GM23338 (cell line): ENCODE measurements around the gene STK32C. TPM values are rescaled to one million over a fixed set of nuclear protein-coding genes. Genes with fewer than 3 reads are reported as not detected.

Experiments
- ATAC-seq: fragments of 200-7000 bp; cut with Tn5 transposase; 3 replicates; pipeline ENCODE4 v1.9.1; 2020
- DNase-seq: peaks from one replicate; pipeline ENCODE4 v3.0.0-alpha.2; 2015; ENCODE audit warnings: low spot score
- H2AFZ ChIP-seq: fragments of 200-600 bp; sonication (generic); 2 replicates; pipeline ENCODE4 v1.8.0; 2016; ENCODE audit warnings: antibody characterized with exemption, mild to moderate bottlenecking, moderate library complexity
- H3F3A ChIP-seq: fragments of 200-600 bp; sonication (generic); replicated peaks from 2 replicates; pipeline ENCODE4 v1.8.0; 2017; ENCODE audit warnings: antibody characterized with exemption, mixed run types, low read depth
- H3K27ac ChIP-seq: fragments of 200-600 bp; sonication (generic); 2 replicates; pipeline ENCODE4 v1.6.1; 2016; ENCODE audit warnings: low read depth
- H3K27me3 ChIP-seq: fragments of 200-600 bp; sonication (generic); 2 replicates; pipeline ENCODE4 v1.8.0; 2016; ENCODE audit warnings: mild to moderate bottlenecking, mixed run types, moderate library complexity; ENCODE audit not compliant: insufficient read depth
- H3K36me3 ChIP-seq: fragments of 200-600 bp; sonication (generic); 2 replicates; pipeline ENCODE4 v1.8.0; 2016; ENCODE audit warnings: mild to moderate bottlenecking; ENCODE audit not compliant: insufficient read depth
- H3K4me1 ChIP-seq: fragments of 200-600 bp; sonication (generic); 2 replicates; pipeline ENCODE4 v1.8.0; 2016; ENCODE audit warnings: mild to moderate bottlenecking, moderate library complexity; ENCODE audit not compliant: insufficient read depth
- H3K4me2 ChIP-seq: fragments of 200-600 bp; sonication (generic); 2 replicates; pipeline ENCODE4 v1.7.1; 2017; ENCODE audit warnings: mixed run types
- H3K4me3 ChIP-seq: fragments of 200-600 bp; sonication (generic); 2 replicates; pipeline ENCODE4 v1.6.1; 2016; ENCODE audit warnings: mixed run types
- H3K79me2 ChIP-seq: fragments of 200-600 bp; sonication (generic); replicated peaks from 2 replicates; pipeline ENCODE4 v1.8.0; 2017; ENCODE audit warnings: mild to moderate bottlenecking; ENCODE audit not compliant: insufficient read depth
- H3K9me2 ChIP-seq: fragments of 200-600 bp; sonication (generic); 2 replicates; pipeline ENCODE4 v1.8.0; 2017; ENCODE audit not compliant: insufficient read depth
- H4K20me1 ChIP-seq: fragments of 200-600 bp; sonication (generic); replicated peaks from 2 replicates; pipeline ENCODE4 v1.8.0; 2017; ENCODE audit warnings: mild to moderate bottlenecking; ENCODE audit not compliant: insufficient read depth
- H3K27ac Mint-ChIP-seq: 2 replicates; pipeline ENCODE4 v1.8.0; 2020; ENCODE audit warnings: inconsistent platforms, mild to moderate bottlenecking, moderate library complexity, mixed read lengths
- H3K27me3 Mint-ChIP-seq: 3 replicates; pipeline ENCODE4 v1.8.0; 2022; ENCODE audit warnings: low read depth, mild to moderate bottlenecking, moderate library complexity, mixed read lengths, inconsistent platforms; ENCODE audit not compliant: insufficient read depth, poor library complexity
- H3K36me3 Mint-ChIP-seq: 3 replicates; pipeline ENCODE4 v1.8.0; 2021; ENCODE audit warnings: low read depth, mild to moderate bottlenecking, inconsistent platforms, moderate library complexity, mixed read lengths
- H3K4me1 Mint-ChIP-seq: 3 replicates; pipeline ENCODE4 v1.8.0; 2020; ENCODE audit warnings: mild to moderate bottlenecking, inconsistent platforms, mixed read lengths
- H3K4me3 Mint-ChIP-seq: 3 replicates; pipeline ENCODE4 v1.8.0; 2021; ENCODE audit warnings: moderate library complexity, mild to moderate bottlenecking, inconsistent platforms, mixed read lengths
- H3K9me3 Mint-ChIP-seq: 3 replicates; pipeline ENCODE4 v1.8.0; 2020; ENCODE audit warnings: moderate library complexity, mild to moderate bottlenecking, inconsistent platforms, mixed read lengths
- CREB1 ChIP-seq: fragments of 250-450 bp; sonication (Bioruptor Pico); IDR thresholded peaks from 2 replicates; pipeline ENCODE4 v1.5.0; 2020; ENCODE audit warnings: low read depth, mild to moderate bottlenecking, moderate library complexity
- EZH2 ChIP-seq: fragments of 200-600 bp; sonication (generic); IDR thresholded peaks from one replicate; pipeline ENCODE4 v1.8.0; 2017; ENCODE audit warnings: antibody characterized with exemption, mild to moderate bottlenecking, low read depth; ENCODE audit not compliant: unreplicated experiment
- EZH2phosphoT487 ChIP-seq: fragments of 200-600 bp; sonication (generic); IDR thresholded peaks from one replicate; pipeline ENCODE4 v1.8.1; 2018; ENCODE audit warnings: antibody characterized with exemption; ENCODE audit not compliant: unreplicated experiment
- NANOG ChIP-seq: IDR thresholded peaks from 2 replicates; pipeline ENCODE4 v1.6.1; 2016; ENCODE audit warnings: antibody characterized with exemption, borderline replicate concordance
- POLR2AphosphoS5 ChIP-seq: IDR thresholded peaks from 2 replicates; pipeline ENCODE4 v1.6.1; 2016; ENCODE audit warnings: antibody characterized with exemption, low read depth
- ZNF114 ChIP-seq: fragments of 250-450 bp; sonication (Bioruptor Pico); IDR thresholded peaks from 2 replicates; pipeline ENCODE4 v1.5.0; 2020; ENCODE audit warnings: mild to moderate bottlenecking, moderate library complexity
- ZNF331 ChIP-seq: fragments of 250-450 bp; sonication (Bioruptor Pico); IDR thresholded peaks from 2 replicates; pipeline ENCODE4 v1.5.0; 2020; ENCODE audit warnings: low read depth, mild to moderate bottlenecking, moderate library complexity
- polyA plus RNA-seq: library from polyadenylated mRNA; unstranded; fragments of >200 nt; fragmentation: Nextera tagmentation; extraction: Ambion mirVana; gene quantifications from 2 replicates; pipeline ENCODE4 v1.2.1, GENCODE V29; 2016
- total RNA-seq: library from RNA; depleted of rRNA; stranded (reverse); fragments of >200 nt; shearing (Covaris generic); gene quantifications from 2 replicates; pipeline ENCODE4 v1.2.3, GENCODE V29; 2014
- TF ChIP-seq, protein P1 (sequence below): fragments of 250-450 bp; sonication (Bioruptor Pico); IDR thresholded peaks from 2 replicates; pipeline ENCODE4 v1.5.0; 2020; ENCODE audit warnings: mild to moderate bottlenecking, moderate library complexity
- TF ChIP-seq, protein P2 (sequence below), 2 experiments: fragments of 200-600 bp in 1 of 2; sonication (generic) in 1 of 2; conservative IDR thresholded peaks; 2 replicates each; pipeline versions ENCODE4 v1.5.1 to v1.6.1; 2016 to 2017; ENCODE audit warnings: antibody characterized with exemption in 2 of 2, low read depth in 2 of 2, mild to moderate bottlenecking in 2 of 2, moderate library complexity in 1 of 2

The STK32C gene
- total and polyA plus RNA-seq, 2 experiments from 2014 or later = 10.2 to 20.5 TPM

DNA sequence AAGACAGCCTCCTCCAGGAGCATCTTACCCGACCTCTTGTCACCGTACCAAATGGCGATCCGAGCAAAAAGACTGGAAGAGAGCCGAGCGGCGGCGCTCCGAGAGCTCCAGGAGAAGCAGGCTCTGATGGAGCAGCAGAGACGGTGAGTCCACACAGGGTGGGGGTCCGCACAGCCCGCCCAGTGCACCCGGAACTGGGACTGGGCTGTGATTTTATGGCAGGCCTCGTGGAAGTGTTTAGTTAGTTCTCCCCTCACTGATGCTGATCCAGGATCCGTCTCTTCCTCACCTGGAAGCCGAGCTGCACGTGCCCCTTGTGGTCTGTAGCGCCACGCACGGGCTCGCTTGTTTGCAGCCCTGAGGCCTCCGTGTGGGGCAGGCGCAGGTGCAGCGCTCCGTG is 43.9 kb upstream of the STK32C start (continued):
- TF ChIP-seq POLR2AphosphoS5 (no peak), EZH2 (no peak), EZH2phosphoT487 (no peak), CREB1 (no peak), NANOG (no peak)
- TF ChIP-seq, protein P1, sequence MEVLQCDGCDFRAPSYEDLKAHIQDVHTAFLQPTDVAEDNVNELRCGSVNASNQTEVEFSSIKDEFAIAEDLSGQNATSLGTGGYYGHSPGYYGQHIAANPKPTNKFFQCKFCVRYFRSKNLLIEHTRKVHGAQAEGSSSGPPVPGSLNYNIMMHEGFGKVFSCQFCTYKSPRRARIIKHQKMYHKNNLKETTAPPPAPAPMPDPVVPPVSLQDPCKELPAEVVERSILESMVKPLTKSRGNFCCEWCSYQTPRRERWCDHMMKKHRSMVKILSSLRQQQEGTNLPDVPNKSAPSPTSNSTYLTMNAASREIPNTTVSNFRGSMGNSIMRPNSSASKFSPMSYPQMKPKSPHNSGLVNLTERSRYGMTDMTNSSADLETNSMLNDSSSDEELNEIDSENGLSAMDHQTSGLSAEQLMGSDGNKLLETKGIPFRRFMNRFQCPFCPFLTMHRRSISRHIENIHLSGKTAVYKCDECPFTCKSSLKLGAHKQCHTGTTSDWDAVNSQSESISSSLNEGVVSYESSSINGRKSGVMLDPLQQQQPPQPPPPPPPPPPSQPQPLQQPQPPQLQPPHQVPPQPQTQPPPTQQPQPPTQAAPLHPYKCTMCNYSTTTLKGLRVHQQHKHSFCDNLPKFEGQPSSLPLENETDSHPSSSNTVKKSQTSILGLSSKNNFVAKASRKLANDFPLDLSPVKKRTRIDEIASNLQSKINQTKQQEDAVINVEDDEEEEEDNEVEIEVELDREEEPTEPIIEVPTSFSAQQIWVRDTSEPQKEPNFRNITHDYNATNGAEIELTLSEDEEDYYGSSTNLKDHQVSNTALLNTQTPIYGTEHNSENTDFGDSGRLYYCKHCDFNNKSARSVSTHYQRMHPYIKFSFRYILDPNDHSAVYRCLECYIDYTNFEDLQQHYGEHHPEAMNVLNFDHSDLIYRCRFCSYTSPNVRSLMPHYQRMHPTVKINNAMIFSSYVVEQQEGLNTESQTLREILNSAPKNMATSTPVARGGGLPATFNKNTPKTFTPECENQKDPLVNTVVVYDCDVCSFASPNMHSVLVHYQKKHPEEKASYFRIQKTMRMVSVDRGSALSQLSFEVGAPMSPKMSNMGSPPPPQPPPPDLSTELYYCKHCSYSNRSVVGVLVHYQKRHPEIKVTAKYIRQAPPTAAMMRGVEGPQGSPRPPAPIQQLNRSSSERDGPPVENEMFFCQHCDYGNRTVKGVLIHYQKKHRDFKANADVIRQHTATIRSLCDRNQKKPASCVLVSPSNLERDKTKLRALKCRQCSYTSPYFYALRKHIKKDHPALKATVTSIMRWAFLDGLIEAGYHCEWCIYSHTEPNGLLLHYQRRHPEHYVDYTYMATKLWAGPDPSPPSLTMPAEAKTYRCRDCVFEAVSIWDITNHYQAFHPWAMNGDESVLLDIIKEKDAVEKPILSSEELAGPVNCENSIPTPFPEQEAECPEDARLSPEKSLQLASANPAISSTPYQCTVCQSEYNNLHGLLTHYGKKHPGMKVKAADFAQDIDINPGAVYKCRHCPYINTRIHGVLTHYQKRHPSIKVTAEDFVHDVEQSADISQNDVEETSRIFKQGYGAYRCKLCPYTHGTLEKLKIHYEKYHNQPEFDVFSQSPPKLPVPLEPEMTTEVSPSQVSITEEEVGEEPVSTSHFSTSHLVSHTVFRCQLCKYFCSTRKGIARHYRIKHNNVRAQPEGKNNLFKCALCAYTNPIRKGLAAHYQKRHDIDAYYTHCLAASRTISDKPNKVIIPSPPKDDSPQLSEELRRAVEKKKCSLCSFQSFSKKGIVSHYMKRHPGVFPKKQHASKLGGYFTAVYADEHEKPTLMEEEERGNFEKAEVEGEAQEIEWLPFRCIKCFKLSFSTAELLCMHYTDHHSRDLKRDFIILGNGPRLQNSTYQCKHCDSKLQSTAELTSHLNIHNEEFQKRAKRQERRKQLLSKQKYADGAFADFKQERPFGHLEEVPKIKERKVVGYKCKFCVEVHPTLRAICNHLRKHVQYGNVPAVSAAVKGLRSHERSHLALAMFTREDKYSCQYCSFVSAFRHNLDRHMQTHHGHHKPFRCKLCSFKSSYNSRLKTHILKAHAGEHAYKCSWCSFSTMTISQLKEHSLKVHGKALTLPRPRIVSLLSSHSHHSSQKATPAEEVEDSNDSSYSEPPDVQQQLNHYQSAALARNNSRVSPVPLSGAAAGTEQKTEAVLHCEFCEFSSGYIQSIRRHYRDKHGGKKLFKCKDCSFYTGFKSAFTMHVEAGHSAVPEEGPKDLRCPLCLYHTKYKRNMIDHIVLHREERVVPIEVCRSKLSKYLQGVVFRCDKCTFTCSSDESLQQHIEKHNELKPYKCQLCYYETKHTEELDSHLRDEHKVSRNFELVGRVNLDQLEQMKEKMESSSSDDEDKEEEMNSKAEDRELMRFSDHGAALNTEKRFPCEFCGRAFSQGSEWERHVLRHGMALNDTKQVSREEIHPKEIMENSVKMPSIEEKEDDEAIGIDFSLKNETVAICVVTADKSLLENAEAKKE (CRISPR knock-in tag) = no peak

DNA sequence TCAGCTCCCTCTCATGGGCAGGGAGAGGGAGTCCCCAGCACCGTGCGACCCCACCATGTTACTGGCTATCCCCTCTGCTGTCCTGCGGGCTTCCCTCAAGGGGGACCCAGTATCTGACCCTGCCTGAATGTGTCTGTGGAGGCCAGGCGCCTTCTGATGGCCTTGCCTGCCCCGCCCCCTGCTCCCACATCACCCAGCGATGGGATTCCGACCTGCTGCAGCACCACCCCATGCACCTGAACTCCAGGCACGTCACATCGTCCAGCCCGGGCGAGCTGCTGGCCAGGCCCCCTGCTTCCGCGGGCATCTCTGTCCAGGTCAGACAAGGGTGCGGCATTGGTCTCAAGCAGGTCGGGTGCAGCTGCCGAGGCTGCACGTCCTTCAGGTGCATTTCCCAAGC is 43.2 kb upstream of the STK32C start:
- no peak overlapping the region for H3K4me3 Mint-ChIP-seq
- H3K27ac Mint-ChIP-seq = no peak overlapping the region
- DNase-seq = no peak

More for the DNA sequence above, 43.2 kb upstream of the STK32C start:
- Histone ChIP-seq H3K4me3 (no peak overlapping the region), H3K36me3 (no peaks in the 10 kb centered on the region), H2AFZ (no peak overlapping the region), H4K20me1 (no peaks in the 10 kb centered on the region), H3K79me2 (no peaks in the 10 kb centered on the region), H3K4me2 (no peak overlapping the region), H3K9me2 (no peaks in the 10 kb centered on the region), H3F3A (no peaks in the 10 kb centered on the region), H3K27me3 (no peaks in the 10 kb centered on the region), H3K4me1 (no peaks in the 10 kb centered on the region), H3K27ac (no peak overlapping the region)
- Mint-ChIP-seq H3K27me3 (peaks cover 15% of the 10 kb centered on the region), H3K4me1 (peaks cover 9% of the 10 kb centered on the region), H3K9me3 (no peaks in the 10 kb centered on the region), H3K36me3 (no peaks in the 10 kb centered on the region; the same call in 2 of the 3 replicates)
- TF ChIP-seq ZNF331 (CRISPR knock-in tag) (no peak), EZH2 (no peak), ZNF114 (no peak), CREB1 (no peak), EZH2phosphoT487 (no peak)
- TF ChIP-seq, protein P2, sequence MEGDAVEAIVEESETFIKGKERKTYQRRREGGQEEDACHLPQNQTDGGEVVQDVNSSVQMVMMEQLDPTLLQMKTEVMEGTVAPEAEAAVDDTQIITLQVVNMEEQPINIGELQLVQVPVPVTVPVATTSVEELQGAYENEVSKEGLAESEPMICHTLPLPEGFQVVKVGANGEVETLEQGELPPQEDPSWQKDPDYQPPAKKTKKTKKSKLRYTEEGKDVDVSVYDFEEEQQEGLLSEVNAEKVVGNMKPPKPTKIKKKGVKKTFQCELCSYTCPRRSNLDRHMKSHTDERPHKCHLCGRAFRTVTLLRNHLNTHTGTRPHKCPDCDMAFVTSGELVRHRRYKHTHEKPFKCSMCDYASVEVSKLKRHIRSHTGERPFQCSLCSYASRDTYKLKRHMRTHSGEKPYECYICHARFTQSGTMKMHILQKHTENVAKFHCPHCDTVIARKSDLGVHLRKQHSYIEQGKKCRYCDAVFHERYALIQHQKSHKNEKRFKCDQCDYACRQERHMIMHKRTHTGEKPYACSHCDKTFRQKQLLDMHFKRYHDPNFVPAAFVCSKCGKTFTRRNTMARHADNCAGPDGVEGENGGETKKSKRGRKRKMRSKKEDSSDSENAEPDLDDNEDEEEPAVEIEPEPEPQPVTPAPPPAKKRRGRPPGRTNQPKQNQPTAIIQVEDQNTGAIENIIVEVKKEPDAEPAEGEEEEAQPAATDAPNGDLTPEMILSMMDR (conservative IDR thresholded peaks at IDR 0.05; ENCODE audit: low read depth in 2 of 2) = no peak
- ATAC-seq = no peak
